ENCODE measurements around the gene AMDHD2.

Gene AMDHD2

GRCh38 chr16:2496223-2497115 is 23.7 kb upstream of the AMDHD2 start:
- TF ChIP-seq POLR2A (IDR thresholded peaks at IDR 0.05; ENCODE audit: extremely low read depth, insufficient read length) = no peak
- TF ChIP-seq MAX (IDR thresholded peaks at IDR 0.05; ENCODE audit: low read depth, low read length) = no peak
- TF ChIP-seq MYC (IDR thresholded peaks at IDR 0.05; ENCODE audit: low read depth, low read length) = no peak
- TF ChIP-seq CTCF (IDR thresholded peaks at IDR 0.05; ENCODE audit: low read depth, low read length) = no peak
- no peak for DNase-seq (ENCODE audit: low read depth)
- no peak overlapping the region for H3K4me3 ChIP-seq (ENCODE audit: low read depth, low read length)

- no peak for DNase-seq (ENCODE audit: low read depth)
- TF ChIP-seq POLR2A (IDR thresholded peaks at IDR 0.05; ENCODE audit: extremely low read depth, insufficient read length) (no peak), MAX (IDR thresholded peaks at IDR 0.05; ENCODE audit: low read depth, low read length) (no peak), MYC (IDR thresholded peaks at IDR 0.05; ENCODE audit: low read depth, low read length) (no peak), CTCF (IDR thresholded peaks at IDR 0.05; ENCODE audit: low read depth, low read length) (no peak)
- H3K4me3 ChIP-seq (ENCODE audit: low read depth, low read length) = no peak overlapping the region
These were observed 23.0 kb upstream of the AMDHD2 start for GRCh38 chr16:2497116-2497630.

- DNase-seq (ENCODE audit: low read depth) = no peak
- no peak overlapping the region for H3K4me3 ChIP-seq (ENCODE audit: low read depth, low read length)
- TF ChIP-seq CTCF (IDR thresholded peaks at IDR 0.05; ENCODE audit: low read depth, low read length) = no peak
- no peak for TF ChIP-seq MYC (IDR thresholded peaks at IDR 0.05; ENCODE audit: low read depth, low read length)
These were observed 22.3 kb upstream of the AMDHD2 start for GRCh38 chr16:2497695-2498484.

GRCh38 chr16:2498531-2499253 is 21.5 kb upstream of the AMDHD2 start:
- H3K4me3 ChIP-seq (ENCODE audit: low read depth, low read length) = no peak overlapping the region
- no peak for TF ChIP-seq MYC (IDR thresholded peaks at IDR 0.05; ENCODE audit: low read depth, low read length)
- TF ChIP-seq MAX (IDR thresholded peaks at IDR 0.05; ENCODE audit: low read depth, low read length) = no peak
- no peak for TF ChIP-seq POLR2A (IDR thresholded peaks at IDR 0.05; ENCODE audit: extremely low read depth, insufficient read length)
- TF ChIP-seq CTCF (IDR thresholded peaks at IDR 0.05; ENCODE audit: low read depth, low read length) = no peak
- no peak for DNase-seq (ENCODE audit: low read depth)

GRCh38 chr16:2499454-2499853 is 20.7 kb upstream of the AMDHD2 start:
- no peak overlapping the region for H3K4me3 ChIP-seq (ENCODE audit: low read depth, low read length)
- DNase-seq (ENCODE audit: low read depth) = no peak
- no peak for TF ChIP-seq MYC (IDR thresholded peaks at IDR 0.05; ENCODE audit: low read depth, low read length)
- TF ChIP-seq POLR2A (IDR thresholded peaks at IDR 0.05; ENCODE audit: extremely low read depth, insufficient read length) = no peak
- no peak for TF ChIP-seq MAX (IDR thresholded peaks at IDR 0.05; ENCODE audit: low read depth, low read length)
- no peak for TF ChIP-seq CTCF (IDR thresholded peaks at IDR 0.05; ENCODE audit: low read depth, low read length)
